ENCODE data around the gene SFXN5.
"Not testable (repeated sequence)": the region's sequence is repeated elsewhere in the genome, so short reads cannot be mapped to it uniquely, and the experiment has no call there.

Gene SFXN5

DNA sequence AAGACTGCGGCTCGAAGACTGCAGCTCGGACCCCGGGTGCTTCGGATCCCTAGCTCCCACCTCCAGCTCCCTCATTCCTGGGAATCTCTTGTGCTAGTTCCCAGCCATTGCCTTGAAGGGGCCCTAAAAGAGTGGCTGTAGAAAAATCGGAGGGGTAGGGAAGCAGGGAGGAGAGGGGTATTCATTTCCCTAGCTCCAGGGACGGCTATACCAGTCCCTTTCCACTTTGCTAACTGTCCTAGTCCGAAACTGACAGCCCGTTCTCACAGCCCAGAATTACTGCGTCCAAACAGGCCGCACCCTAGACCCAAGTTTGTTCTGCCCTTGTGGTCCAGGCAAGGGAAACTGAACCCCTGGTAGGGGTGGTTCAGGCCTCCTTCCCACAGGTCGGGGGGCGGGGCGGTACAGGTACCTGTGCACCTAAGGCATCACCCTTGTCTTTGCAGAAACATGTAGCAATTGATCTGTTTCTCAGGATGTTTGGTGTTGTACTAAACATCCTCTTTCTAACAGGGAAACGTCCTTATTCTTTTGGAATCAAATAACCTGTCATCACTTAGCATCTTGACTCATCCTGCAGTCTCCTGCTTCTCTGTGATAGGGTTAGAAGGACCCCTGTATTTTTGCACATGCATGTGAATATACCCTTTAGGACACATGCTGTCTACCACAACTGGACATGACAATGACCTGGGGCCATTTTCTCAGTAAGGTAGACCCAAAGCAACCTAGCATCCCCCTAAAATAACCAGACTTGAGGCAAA, 150.2 kb downstream of the SFXN5 start:
- DNase-seq (ENCODE audit: low spot score), result peak; percentile 43

DNA sequence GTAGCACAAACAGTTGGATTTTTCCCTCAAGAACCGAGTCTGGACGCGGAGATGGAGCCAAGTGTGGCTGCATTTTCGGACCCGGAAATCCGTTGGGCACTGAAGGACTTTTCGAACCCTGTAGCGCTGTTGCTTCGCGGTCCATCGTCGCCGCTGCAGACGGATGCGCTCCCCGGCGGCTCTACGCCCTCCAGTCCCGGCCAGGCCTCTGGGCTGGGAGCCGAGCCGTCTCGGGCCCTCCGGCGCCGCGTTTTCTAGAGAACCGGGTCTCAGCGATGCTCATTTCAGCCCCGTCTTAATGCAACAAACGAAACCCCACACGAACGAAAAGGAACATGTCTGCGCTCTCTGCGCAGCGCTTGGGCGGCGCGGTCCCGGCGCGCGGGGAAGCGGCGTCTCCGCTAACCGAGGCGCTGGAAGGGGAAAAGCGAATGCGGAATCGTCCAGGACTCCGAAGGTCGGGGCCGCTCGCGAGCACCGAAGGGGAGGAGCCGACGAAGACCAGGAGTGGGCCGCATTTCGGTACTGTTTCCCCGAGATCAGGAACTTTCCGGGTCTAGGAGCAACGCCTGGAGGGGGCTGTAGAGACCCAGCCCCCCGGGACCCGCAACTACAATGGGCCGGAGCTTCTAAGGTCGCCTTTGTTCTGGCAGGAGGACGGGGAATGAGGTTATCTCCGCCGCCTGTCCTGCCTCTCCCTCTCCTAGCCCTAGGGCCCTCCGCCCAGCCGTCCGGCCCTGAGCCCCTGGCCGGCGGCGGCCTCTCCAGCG, 151.0 kb downstream of the SFXN5 start:
- DNase-seq (ENCODE audit: low spot score), result peak; percentile 81

DNA sequence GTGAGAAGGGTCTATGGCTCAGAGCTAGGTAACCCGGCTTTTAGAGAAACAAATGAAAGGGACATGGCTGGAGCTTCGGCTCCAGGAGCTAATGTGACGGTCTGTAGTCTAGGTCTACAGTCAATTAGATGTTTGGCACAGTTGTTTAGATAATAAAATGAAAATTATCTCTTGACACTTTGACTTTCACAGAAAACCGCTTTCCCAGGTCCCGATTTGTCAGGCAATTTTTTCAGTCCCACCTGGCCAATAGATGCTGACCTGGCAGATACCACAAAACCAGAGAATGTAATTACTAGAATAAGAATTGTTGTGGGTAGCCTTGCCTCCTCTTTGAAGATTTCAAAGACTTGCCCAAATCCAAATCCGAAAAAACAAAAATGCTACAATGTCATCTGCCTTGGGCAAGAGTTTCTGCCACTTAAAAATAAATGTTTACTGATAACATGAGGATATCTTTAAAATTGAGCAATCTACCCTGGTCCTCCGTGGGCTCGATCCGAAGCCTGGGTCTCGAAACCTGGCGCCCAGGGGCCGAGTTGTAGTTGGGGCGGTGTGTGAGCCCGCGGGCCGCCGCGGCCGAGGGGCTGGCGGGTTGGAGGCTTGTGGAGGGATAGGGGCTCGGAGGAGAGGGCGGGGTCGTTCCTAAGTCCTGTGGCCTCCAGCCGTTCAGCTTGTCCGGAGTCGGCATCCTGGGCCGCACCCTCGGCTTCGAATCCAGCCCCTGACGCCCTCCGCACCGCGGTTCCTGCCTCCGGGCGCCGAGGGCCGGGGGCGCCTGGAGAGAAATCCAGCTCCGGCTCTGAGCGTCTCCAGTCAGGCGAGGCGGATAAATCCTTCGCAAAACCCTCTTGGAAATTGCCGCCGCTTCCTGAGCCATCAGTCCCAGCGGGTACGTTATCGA, 151.8 kb downstream of the SFXN5 start:
- peak; percentile 72 for DNase-seq (ENCODE audit: low spot score)

DNA sequence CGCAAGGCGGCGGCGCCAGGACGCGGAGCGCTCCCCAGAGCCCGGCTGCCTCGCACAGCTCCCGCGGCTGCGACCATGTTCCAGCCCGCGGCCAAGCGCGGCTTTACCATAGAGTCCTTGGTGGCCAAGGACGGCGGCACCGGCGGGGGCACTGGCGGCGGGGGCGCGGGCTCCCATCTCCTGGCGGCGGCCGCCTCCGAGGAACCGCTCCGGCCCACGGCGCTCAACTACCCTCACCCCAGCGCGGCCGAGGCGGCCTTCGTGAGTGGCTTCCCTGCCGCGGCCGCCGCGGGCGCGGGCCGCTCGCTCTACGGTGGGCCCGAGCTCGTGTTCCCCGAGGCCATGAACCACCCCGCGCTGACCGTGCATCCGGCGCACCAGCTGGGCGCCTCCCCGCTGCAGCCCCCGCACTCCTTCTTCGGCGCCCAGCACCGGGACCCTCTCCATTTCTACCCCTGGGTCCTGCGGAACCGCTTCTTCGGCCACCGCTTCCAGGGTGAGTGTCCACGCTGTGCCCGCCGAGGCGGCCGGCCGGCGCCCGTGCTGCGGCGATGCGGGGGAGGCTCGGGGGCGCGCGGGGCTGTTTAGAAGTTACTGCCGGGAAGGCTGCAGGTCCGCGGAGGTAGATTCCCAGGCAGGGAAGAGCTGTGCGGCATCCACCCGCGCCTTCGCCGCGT, 153.5 kb downstream of the SFXN5 start:
- peak; percentile 76 for DNase-seq (ENCODE audit: low spot score)

DNA sequence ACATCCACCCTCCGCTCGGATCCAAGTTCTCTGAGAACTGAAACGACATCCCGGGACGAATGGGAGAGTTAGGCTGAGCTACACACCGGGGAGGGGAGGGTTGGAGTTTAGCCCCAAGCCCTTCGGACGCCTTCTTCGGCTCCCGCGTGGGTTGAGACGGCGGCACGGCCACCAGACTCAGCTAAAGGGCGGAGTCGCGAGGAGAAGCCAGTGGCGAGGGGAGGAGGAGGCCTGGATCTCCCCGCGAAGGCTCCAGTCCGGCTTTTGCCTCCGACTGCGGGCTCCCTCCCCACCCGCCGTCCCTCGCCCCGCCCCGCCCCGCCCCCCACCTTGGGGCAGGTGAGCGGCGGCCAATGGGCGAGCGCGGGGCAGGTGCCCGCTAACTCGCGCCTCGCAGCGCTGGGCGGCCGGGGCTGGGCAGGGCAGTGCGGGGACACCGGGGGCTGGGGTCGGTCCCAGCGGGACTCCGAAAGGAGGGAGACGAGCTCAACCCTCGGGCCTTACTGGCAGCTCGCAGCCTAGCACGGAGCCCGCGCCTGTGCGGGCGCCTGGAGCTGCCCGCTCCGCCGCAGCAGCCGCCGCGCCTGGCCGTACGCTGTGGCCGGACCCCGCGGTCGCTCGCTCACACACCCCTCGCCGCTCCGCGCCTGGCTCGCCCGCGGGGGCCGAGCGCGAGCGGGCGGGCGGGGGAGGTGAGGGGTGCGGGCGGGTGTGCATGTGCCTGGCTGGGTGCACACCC, 154.2 kb downstream of the SFXN5 start, which contains the start of gene EMX1:
Gene EMX1 (plus strand): TSS at position 382 of the 739 bp plus-strand sequence. CDS start 334 bp downstream, at position 716.
- peak; percentile 91 for DNase-seq (ENCODE audit: low spot score)

DNA sequence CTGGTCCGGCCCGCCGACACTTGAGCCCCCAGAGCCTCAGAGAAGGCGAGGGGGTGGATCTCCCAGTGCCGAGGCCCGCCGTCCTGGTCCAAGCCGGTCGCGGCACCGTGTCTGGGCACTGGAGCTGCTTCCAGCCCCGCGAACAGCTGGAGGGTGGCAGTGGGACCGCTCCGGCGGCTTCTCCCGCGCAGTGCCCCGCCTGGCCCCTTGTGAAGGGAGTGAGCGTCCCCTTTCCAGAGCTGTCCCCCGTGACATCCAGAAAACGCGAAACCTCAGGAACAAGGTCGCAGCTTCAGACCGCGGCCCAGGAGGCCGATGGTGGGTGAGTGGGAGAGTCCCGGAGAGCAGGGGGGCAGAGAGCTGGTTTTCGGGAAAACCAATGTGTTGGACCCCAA, 154.8 kb downstream of the SFXN5 start:
- peak; percentile 73 for DNase-seq (ENCODE audit: low spot score)

DNA sequence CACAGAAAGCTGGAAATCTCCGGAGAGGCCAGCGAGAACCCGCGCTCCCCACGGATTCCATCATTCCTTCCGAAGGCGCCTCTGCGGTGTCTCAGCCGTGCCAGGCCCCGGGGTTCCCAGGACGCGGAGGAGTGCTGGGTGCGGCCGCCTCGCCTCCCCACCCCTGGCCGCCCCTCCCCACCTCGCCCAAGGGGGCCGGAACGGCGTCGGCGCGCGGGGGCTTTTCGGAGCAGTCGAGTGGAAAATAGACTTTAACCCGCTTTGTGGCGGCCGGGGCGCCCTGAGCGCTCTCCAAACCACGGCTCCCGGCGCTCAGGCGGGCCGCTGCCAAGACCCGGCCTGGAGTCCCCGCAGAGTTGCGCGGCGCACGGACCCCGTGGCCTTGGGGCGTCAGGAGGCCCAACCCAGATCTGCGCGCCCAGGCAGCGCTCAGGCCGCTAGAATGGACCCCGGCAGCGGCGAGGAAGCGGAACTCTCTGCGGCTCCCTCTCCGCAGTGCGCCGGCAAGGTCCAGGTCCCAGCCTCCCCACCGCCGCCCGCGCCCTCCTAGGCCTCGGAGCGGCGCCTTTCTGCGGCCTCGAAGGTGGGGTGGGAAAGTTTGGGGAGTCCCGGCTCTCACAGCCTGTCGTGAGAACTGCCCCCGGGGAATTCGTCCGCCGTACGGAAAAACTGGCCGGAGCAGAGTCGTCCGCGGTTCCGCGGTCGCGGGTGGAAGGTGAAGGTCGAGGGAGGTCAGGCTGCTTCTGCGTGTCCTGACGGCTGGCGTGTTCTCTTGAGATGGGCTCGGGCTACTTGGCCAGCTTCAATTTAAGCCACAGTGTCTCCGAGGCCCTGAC, 155.4 kb downstream of the SFXN5 start:
- DNase-seq (ENCODE audit: low spot score), result peak; percentile 87

DNA sequence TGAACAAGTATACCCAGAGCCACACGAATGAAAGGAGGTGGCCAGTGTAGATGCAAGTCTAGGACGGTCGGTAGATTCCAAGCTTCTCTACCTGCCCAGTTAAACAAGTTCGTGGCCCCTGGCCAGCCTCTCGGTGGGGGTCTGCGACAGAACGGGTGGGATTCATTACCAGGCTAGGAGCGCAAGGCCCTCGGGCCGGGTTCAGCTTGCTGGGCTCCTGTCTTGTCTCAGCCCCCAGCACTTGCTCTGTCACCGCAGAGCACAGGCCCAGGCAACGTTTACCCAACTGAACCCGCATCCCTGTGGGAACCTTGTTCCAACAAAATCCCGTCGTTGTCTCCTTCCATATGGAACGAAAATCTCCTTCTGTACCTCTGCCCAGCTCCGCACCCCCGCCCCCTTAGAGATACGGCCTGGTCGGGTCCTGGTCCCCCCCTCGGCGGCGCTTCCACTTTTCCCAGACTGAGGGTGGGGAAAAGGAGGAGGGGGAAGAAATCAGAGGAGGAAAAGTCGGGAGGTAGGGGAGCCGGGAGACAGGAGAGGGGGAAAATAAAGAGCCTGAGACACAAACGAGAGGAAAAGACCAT, 156.1 kb downstream of the SFXN5 start:
- peak; percentile 55 for DNase-seq (ENCODE audit: low spot score)

DNA sequence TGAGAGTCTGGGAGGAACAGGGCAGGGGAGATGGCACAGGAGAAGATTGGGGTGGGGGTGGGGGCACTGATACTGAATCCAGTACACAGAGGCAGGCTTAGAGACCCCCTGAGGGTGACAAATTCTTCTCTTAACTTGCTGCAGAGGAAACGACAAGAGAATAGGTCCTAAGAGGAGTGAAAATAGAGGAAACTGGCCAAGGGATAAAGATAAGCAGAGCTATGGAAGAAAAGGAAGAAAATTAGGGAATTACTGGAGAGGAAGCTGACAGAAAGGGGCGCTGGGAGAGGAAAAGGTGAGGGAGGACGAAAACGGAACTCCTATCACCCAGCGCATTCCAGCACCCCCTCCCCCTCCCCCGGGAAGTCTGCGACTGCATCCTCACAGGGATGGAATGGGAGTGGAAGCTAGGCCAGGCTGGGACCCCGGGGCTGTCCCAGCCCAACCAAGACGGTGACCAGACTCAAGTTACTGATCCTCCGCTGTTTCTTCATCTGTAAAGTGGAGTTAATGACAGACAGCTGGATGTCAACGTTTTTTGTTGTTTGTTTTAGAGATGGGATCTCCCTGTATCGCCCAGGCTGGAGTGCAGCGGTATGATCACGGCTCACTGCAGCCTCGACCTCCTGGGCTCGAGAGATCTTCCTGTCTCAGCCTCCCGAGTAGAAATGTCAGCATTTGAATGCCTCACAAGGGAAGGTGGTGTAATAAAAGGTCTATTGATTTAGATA, 156.8 kb downstream of the SFXN5 start:
- peak; percentile 53 for DNase-seq (ENCODE audit: low spot score)

DNA sequence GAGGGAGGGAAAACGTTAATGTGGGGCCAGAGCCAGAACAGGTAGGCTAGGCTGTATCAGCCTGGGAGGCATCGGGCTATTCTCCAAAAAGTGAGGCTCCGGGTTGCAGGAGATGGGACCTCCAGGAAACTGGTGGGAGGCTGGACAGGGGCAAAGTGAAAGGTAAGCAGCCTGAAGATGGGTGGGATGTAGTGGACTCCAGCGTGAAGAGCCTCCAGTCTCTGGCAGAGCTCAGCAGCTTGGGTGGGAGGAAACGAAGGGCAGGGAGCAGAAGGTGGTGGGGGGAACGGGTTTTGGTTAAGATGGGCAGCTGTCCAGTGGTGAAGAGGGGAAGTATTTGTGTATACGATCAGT, 157.3 kb downstream of the SFXN5 start:
- DNase-seq (ENCODE audit: low spot score), result peak; percentile 41

DNA sequence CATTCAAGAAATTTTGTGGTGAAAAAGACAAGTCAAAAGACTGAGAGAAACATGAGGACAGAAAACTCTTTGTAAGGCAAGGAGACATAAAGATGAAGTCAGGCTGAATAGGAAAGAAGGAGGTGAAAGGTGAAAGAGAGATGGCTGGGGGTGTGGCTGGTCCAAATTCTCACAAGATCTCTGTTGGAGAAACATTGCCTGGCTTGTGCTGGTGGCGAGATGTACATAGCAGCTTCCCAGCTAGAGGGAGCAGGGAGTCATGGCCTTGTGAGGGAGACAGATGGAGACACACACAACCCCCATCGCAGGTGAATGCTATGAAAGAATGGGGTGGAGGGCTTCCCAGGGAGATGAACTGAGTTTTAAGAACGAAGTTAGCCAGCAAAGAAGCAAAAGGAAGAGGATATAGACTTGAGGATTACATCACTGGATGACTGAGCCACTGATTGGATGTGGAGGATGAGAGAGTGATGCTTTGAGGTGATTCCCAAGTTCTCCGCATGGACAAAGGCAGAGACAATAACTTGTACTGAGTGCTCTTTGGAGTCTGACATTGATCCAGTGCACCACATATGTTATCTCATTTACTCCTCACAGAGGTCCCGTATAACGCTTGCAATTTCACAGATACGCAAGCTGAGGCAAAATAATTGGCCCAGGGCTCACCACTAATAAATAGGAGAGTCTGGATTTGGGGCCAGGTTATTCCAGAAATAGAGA, 157.9 kb downstream of the SFXN5 start:
- DNase-seq (ENCODE audit: low spot score), result peak; percentile 44

DNA sequence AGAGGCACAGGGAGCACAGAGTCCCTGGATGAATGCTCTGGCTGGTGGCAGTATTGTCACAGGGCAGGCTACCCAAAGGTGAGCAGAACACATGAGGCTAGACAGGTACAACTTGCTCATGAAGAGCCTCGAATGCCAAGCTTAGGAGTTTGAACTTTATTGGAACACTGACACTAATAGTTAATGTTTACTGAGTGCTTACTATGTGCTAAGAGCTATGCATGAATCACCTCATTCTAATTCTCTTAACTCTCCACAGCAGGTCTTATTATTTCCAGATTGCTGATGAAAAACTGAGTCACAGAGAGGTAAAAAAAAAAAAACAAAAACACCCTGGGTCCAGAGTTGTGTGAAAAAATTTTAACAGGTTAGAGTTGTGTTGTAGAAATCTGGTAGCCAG, 160.3 kb downstream of the SFXN5 start:
- peak; percentile 22 for DNase-seq (ENCODE audit: low spot score)

DNA sequence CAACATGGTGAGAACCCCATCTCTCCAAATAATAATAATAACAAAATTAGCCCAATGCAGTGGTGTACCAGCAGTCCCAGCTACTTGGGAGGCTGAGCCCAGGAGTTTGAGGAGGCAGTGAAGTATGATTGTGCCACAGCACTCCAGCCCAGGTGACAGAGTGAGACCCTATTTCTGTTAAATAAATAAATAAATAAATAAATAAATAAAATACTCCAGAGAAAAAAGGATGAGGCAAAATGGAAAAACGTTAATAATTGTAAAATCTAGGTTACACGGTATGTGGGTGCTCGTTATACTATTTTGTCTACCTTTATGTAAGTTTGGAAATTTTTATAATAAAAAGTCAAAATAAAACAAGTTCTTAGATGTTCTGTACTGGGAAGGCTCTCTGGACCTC, 162.8 kb downstream of the SFXN5 start:
- no peak for DNase-seq (ENCODE audit: low spot score)

DNA sequence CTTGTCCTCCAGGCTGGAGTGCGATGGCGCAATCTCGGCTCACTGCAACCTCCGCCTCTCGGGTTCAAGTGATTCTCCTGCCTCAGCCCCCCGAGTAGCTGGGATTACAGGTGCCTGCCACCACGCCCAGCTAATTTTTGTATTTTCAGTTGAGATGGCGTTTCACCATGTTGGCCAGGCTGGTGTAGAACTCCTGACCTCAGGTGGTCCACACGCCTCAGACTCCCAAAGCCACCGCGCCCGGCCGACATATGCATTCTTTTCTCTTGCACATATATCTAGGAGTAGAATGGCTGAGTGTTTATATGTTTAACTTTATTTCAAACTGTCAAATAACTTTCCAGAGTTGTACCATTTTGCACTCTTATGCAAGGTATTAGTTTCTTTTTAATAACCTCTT, 164.1 kb downstream of the SFXN5 start:
- DNase-seq (ENCODE audit: low spot score), result not testable (repeated sequence)

DNA sequence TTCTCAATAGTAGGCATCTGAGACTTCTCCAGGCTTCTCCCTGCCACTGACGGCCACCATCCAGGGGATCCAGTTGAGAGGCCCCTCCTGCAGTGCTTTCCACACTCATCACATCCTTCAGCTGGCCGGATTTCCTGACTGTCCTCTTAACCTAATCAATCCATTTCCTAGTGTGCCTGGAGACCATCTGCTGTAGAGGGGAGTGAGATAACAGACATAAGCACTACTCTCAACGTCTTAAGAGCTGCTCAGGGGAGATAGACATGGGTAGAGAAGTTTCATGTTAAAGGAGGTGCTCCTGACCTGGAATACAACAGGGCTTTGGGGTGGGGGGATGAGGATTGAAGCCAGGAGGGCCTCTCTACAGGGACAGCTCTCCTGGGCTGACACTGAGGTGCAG, 170.1 kb downstream of the SFXN5 start:
- DNase-seq (ENCODE audit: low spot score), result no peak

DNA sequence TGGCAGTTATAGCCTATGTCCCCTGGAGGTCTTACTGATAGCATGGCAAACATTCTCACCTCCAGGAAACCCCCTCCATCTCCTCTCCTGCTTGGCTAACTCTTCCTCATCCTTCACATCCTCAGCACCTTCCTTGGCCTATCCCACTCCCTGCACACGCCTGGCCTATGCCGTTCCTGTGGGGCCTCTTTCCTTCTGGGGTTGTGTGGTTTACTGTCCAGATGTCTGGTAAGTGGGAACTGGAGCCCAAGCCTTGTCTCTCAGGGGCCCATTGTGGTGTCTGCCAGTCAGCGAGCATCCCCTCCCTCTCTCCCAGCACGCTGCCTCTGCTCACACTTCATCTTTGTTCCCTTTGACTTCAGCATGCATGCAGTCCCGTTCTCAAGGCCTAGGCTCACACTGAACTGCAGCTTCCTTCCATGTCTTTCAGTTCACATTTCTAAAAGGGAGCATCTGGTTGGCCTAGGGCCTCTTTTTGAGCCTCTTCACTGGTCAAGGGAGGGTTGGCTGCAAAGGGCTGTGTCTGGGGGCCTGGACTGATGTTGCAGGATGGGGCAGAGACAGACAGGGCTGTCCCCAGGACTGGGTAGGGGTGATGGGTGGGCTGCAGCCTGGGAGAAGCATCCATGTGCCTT, 171.2 kb downstream of the SFXN5 start:
- no peak for DNase-seq (ENCODE audit: low spot score)

DNA sequence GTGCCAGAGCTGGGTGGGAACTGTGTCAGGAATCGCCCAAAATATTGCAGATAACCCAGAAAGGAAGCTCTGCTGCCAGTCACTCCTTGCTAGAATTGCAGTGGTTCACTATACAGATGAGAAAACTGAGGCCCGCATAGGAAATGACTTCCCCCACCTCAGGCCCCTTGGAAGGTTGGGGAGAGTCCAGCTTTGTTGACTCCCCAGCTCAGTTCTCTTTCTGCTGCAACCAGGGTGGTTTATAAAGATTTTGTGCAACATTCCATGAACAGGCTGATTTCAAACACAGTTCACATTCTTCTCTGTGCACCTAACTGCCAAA, 173.0 kb downstream of the SFXN5 start:
- no peak for DNase-seq (ENCODE audit: low spot score)

Measured in ecto neural progenitor cell (in vitro differentiated cells).